ENCODE data around the gene PTPRN2.

DNA sequence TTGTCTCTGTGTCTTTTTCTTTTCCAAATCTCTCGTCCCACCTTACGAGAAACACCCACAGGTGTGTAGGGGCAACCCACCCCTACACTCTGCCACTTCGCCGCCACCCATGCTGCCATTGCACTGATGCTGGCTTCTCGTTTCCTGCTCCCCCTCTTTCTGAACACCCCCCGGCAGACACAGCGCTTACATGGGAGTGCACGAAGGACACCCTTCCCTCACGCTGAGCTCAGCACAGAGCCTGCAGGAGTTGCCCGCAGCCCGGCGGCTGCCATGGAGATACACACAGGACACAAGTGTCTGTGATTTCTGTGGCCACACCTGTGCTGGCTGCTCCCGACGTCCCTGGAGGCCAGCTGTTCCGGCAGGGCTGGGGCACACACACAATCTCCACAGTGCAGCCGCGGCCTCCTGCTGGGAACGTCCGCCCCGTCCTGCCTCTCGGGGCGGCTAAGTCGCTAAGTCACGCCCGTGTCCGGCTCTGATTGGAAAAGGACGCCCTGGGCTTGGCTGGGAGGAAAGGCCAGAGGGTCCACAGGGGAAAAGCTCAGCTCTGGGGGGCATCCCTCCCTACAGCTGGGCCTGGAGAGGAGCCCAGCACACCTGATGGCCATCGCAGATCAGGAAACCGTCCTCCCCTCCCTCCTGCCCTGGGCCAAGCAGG is 349.8 kb downstream of the PTPRN2 start:
- TF ChIP-seq, protein P1, sequence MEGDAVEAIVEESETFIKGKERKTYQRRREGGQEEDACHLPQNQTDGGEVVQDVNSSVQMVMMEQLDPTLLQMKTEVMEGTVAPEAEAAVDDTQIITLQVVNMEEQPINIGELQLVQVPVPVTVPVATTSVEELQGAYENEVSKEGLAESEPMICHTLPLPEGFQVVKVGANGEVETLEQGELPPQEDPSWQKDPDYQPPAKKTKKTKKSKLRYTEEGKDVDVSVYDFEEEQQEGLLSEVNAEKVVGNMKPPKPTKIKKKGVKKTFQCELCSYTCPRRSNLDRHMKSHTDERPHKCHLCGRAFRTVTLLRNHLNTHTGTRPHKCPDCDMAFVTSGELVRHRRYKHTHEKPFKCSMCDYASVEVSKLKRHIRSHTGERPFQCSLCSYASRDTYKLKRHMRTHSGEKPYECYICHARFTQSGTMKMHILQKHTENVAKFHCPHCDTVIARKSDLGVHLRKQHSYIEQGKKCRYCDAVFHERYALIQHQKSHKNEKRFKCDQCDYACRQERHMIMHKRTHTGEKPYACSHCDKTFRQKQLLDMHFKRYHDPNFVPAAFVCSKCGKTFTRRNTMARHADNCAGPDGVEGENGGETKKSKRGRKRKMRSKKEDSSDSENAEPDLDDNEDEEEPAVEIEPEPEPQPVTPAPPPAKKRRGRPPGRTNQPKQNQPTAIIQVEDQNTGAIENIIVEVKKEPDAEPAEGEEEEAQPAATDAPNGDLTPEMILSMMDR (IDR thresholded peaks at IDR 0.05): no peak
- TF ChIP-seq POLR2AphosphoS5 (IDR thresholded peaks at IDR 0.05; ENCODE audit: low read depth, low read length): no peak
- TF ChIP-seq, protein P2, sequence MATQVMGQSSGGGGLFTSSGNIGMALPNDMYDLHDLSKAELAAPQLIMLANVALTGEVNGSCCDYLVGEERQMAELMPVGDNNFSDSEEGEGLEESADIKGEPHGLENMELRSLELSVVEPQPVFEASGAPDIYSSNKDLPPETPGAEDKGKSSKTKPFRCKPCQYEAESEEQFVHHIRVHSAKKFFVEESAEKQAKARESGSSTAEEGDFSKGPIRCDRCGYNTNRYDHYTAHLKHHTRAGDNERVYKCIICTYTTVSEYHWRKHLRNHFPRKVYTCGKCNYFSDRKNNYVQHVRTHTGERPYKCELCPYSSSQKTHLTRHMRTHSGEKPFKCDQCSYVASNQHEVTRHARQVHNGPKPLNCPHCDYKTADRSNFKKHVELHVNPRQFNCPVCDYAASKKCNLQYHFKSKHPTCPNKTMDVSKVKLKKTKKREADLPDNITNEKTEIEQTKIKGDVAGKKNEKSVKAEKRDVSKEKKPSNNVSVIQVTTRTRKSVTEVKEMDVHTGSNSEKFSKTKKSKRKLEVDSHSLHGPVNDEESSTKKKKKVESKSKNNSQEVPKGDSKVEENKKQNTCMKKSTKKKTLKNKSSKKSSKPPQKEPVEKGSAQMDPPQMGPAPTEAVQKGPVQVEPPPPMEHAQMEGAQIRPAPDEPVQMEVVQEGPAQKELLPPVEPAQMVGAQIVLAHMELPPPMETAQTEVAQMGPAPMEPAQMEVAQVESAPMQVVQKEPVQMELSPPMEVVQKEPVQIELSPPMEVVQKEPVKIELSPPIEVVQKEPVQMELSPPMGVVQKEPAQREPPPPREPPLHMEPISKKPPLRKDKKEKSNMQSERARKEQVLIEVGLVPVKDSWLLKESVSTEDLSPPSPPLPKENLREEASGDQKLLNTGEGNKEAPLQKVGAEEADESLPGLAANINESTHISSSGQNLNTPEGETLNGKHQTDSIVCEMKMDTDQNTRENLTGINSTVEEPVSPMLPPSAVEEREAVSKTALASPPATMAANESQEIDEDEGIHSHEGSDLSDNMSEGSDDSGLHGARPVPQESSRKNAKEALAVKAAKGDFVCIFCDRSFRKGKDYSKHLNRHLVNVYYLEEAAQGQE (IDR thresholded peaks at IDR 0.05; ENCODE audit: insufficient read depth in 1 of 2, low read depth in 2 of 2, low read length in 1 of 2): no peak
- no peak for TF ChIP-seq SIN3A (IDR thresholded peaks at IDR 0.05; ENCODE audit: borderline replicate concordance, insufficient read depth, low read depth, low read length)
